Liver (tissue), 9 donors: ENCODE measurements around the gene RHEB. TPM values are rescaled to one million over a fixed set of nuclear protein-coding genes. Genes with fewer than 3 reads are reported as not detected.

Experiments
- DNase-seq: peaks from one replicate; pipeline ENCODE4 v3.0.0-alpha.2; 2017; ENCODE audit warnings: low spot score
- H3K27ac ChIP-seq, 2 donors: one replicate each; pipeline ENCODE4 v1.7.0; 2013; ENCODE audit warnings: inconsistent platforms in 2 of 2, low read length in 2 of 2, control low read depth in 1 of 2, low read depth in 1 of 2, mild to moderate bottlenecking in 1 of 2
- H3K27me3 ChIP-seq, 4 donors: one replicate each; pipeline versions ENCODE4 v1.6.1 to v1.7.0; 2013; ENCODE audit warnings: low read length in 3 of 4, inconsistent platforms in 1 of 4, mild to moderate bottlenecking in 1 of 4, moderate library complexity in 1 of 4; ENCODE audit not compliant: control insufficient read depth in 4 of 4, insufficient read depth in 4 of 4
- H3K36me3 ChIP-seq, 4 donors: one replicate each; pipeline versions ENCODE4 v1.6.1 to v1.7.0; 2013; ENCODE audit warnings: low read length in 3 of 4, mild to moderate bottlenecking in 3 of 4, low read depth in 1 of 4, moderate library complexity in 1 of 4; ENCODE audit not compliant: control insufficient read depth in 4 of 4, insufficient read depth in 3 of 4
- H3K4me1 ChIP-seq, 4 donors: one replicate each; pipeline versions ENCODE4 v1.6.1 to v1.7.0; 2013; ENCODE audit warnings: low read length in 3 of 4, mild to moderate bottlenecking in 3 of 4, moderate library complexity in 1 of 4; ENCODE audit not compliant: control insufficient read depth in 4 of 4, insufficient read depth in 4 of 4
- H3K4me3 ChIP-seq, 3 donors: one replicate each; pipeline versions ENCODE4 v1.6.1 to v1.7.0; 2013; ENCODE audit warnings: low read length in 3 of 3, control low read depth in 1 of 3, low read depth in 1 of 3, mild to moderate bottlenecking in 1 of 3
- H3K9ac ChIP-seq, 2 donors: one replicate each; pipeline ENCODE4 v1.7.0; 2013; ENCODE audit warnings: low read length in 2 of 2, mild to moderate bottlenecking in 2 of 2, moderate library complexity in 2 of 2, control low read depth in 1 of 2, low read depth in 1 of 2
- H3K9me3 ChIP-seq, 4 donors: one replicate each; pipeline versions ENCODE4 v1.6.1 to v1.7.0; 2013; ENCODE audit warnings: low read length in 3 of 4; ENCODE audit not compliant: control insufficient read depth in 4 of 4
- ATF3 ChIP-seq: IDR thresholded peaks from 2 replicates; pipeline ENCODE4 v1.6.1; 2016; ENCODE audit warnings: antibody characterized with exemption
- CTCF ChIP-seq: fragments of 150-350 bp; IDR thresholded peaks from 2 replicates; pipeline ENCODE4 v1.5.1; 2017; ENCODE audit warnings: improper control_type of control experiment, low read depth, low read length; ENCODE audit not compliant: missing input control
- EGR1 ChIP-seq, 2 donors: IDR thresholded peaks; 2 replicates each; pipeline ENCODE4 v1.6.1; 2016 to 2018; ENCODE audit warnings: antibody characterized with exemption in 2 of 2, low read depth in 2 of 2
- FOXA1 ChIP-seq: IDR thresholded peaks from 2 replicates; pipeline ENCODE4 v1.6.1; 2016; ENCODE audit warnings: antibody characterized with exemption
- FOXA2 ChIP-seq: IDR thresholded peaks from 2 replicates; pipeline ENCODE4 v1.6.1; 2016; ENCODE audit warnings: antibody characterized with exemption
- GABPA ChIP-seq, 2 donors: IDR thresholded peaks in 1 of 2; conservative IDR thresholded peaks in 1 of 2; 2 replicates each; pipeline ENCODE4 v1.6.1; 2016; ENCODE audit warnings: antibody characterized with exemption in 2 of 2, mild to moderate bottlenecking in 1 of 2, moderate library complexity in 1 of 2
- HNF4A ChIP-seq, 2 donors: conservative IDR thresholded peaks; 2 replicates each; pipeline ENCODE4 v1.6.1; 2016; ENCODE audit warnings: antibody characterized with exemption in 2 of 2, mild to moderate bottlenecking in 2 of 2
- HNF4G ChIP-seq: IDR thresholded peaks from 2 replicates; pipeline ENCODE4 v1.6.1; 2016; ENCODE audit warnings: antibody characterized with exemption
- JUND ChIP-seq, 2 donors: IDR thresholded peaks; 2 replicates each; pipeline ENCODE4 v1.6.1; 2016; ENCODE audit warnings: antibody characterized with exemption in 2 of 2
- MAX ChIP-seq: IDR thresholded peaks from 2 replicates; pipeline ENCODE4 v1.6.1; 2016; ENCODE audit warnings: antibody characterized with exemption
- NR2F2 ChIP-seq: IDR thresholded peaks from 2 replicates; pipeline ENCODE4 v1.6.1; 2016; ENCODE audit warnings: antibody characterized with exemption
- RAD21 ChIP-seq, 2 donors: IDR thresholded peaks; 2 replicates each; pipeline ENCODE4 v1.6.1; 2016; ENCODE audit warnings: antibody characterized with exemption in 2 of 2, mild to moderate bottlenecking in 2 of 2
- REST ChIP-seq: IDR thresholded peaks from 2 replicates; pipeline ENCODE4 v1.6.1; 2016; ENCODE audit warnings: antibody characterized with exemption, mild to moderate bottlenecking
- RXRA ChIP-seq, 2 donors: IDR thresholded peaks; 2 replicates each; pipeline ENCODE4 v1.6.1; 2017 to 2018; ENCODE audit warnings: antibody characterized with exemption in 2 of 2, mild to moderate bottlenecking in 1 of 2
- SP1 ChIP-seq: IDR thresholded peaks from 2 replicates; pipeline ENCODE4 v1.6.1; 2018; ENCODE audit warnings: antibody characterized with exemption, mild to moderate bottlenecking
- TAF1 ChIP-seq: conservative IDR thresholded peaks from 2 replicates; pipeline ENCODE4 v1.6.1; 2016; ENCODE audit warnings: antibody characterized with exemption, mild to moderate bottlenecking
- YY1 ChIP-seq: IDR thresholded peaks from 2 replicates; pipeline ENCODE4 v1.6.1; 2016; ENCODE audit warnings: antibody characterized with exemption, mild to moderate bottlenecking
- ZBTB33 ChIP-seq: IDR thresholded peaks from 2 replicates; pipeline ENCODE4 v1.6.1; 2016; ENCODE audit warnings: antibody characterized with exemption
- WGBS: extraction: QIAGEN DNeasy Blood & Tissue Kit; methylation state at CpG from one replicate; pipeline ENCODE4 v1.1.7; 2013; 5-methylcytosine and 5-hydroxymethylcytosine counted together
- polyA plus RNA-seq, 2 donors: library from polyadenylated mRNA; stranded (reverse) in 1 of 2; unstranded in 1 of 2; fragments of 200-250 nt in 1 of 2; fragments of >200 nt in 1 of 2; fragmentation: Nextera tagmentation in 1 of 2; extraction: Ambion mirVana in 1 of 2; gene quantifications; one replicate each; pipeline versions ENCODE4 v1.2.1 to v1.2.3, GENCODE V29; 2013 to 2015
- total RNA-seq, 2 donors: library from RNA; depleted of rRNA; stranded (reverse); fragments of >200 nt; gene quantifications; one replicate each; pipeline ENCODE4 v1.2.3, GENCODE V29; 2014
- donor health status: healthy.
- donor health status: healthy.
- donor health status: healthy.
- donor health status: healthy.
- donor health status: healthy.

The RHEB gene
- total and polyA plus RNA-seq, 4 donors, result 29.5 to 59.0 (median 36.5) TPM

- no peak for DNase-seq
- 91% methylated on average over 16 of the region's 16 CpGs for WGBS
- Histone ChIP-seq H3K9me3 (no peaks in the 10 kb centered on the region), H3K27me3 (peaks cover 0 to 2% (median 0%) of the 10 kb centered on the region in 4 donors), H3K4me3 (no peak overlapping the region), H3K36me3 (no peaks in the 10 kb centered on the region), H3K27ac (no peak overlapping the region), H3K4me1 (no peaks in the 10 kb centered on the region), H3K9ac (no peak overlapping the region)
- TF ChIP-seq SP1, result no peak
- no peak for TF ChIP-seq NR2F2
- no peak for TF ChIP-seq JUND (IDR thresholded peaks at IDR 0.05)
- no peak for TF ChIP-seq TAF1
- TF ChIP-seq CTCF, result no peak
- TF ChIP-seq EGR1 (IDR thresholded peaks at IDR 0.05; ENCODE audit: low read depth in 2 of 2), result no peak
- no peak for TF ChIP-seq YY1
- no peak for TF ChIP-seq FOXA2
- TF ChIP-seq FOXA1, result no peak
- no peak for TF ChIP-seq HNF4A (conservative IDR thresholded peaks at IDR 0.05)
- no peak for TF ChIP-seq MAX
- TF ChIP-seq REST, result no peak
- no peak for TF ChIP-seq GABPA (IDR thresholded peaks at IDR 0.05 in 1 of 2, conservative IDR thresholded peaks at IDR 0.05 in 1 of 2)
- TF ChIP-seq ZBTB33, result no peak
- no peak for TF ChIP-seq RAD21 (IDR thresholded peaks at IDR 0.05)
- no peak for TF ChIP-seq ATF3
- TF ChIP-seq HNF4G, result no peak
- TF ChIP-seq RXRA (IDR thresholded peaks at IDR 0.05), result no peak
Observed at GRCh38 chr7:151430391-151431205, 89.1 kb downstream of the RHEB start.
